GM18505 (cell line): Measurements from ENCODE around the gene FLOT2.
"Not testable (repeated sequence)": the region's sequence is repeated elsewhere in the genome, so short reads cannot be mapped to it uniquely, and the experiment has no call there.

Source experiments
- ATAC-seq: cut with Tn5 transposase; IDR thresholded peaks from one replicate; pipeline ENCODE4 v1.9.1; 2021; ENCODE audit not compliant: unreplicated experiment
- POLR2A ChIP-seq: IDR thresholded peaks from 4 replicates; pipeline ENCODE4 v1.6.1; 2011; ENCODE audit warnings: borderline replicate concordance; ENCODE audit not compliant: insufficient read depth, insufficient read length; ENCODE audit errors: extremely low read depth

The FLOT2 gene

GRCh38 chr17:28853295-28853694, 44.2 kb downstream of the FLOT2 start:
- no peak for TF ChIP-seq POLR2A
- no peak for ATAC-seq

- ATAC-seq: no peak
- no peak for TF ChIP-seq POLR2A
Measured at GRCh38 chr17:28849281-28849680, 48.3 kb downstream of the FLOT2 start.

GRCh38 chr17:28848667-28849066, 48.9 kb downstream of the FLOT2 start:
- not testable (repeated sequence) for ATAC-seq

GRCh38 chr17:28846699-28847098, 50.8 kb downstream of the FLOT2 start:
- not testable (repeated sequence) for ATAC-seq

- no peak for TF ChIP-seq POLR2A
- ATAC-seq: no peak
Measured at GRCh38 chr17:28846231-28846630, 51.3 kb downstream of the FLOT2 start.

GRCh38 chr17:28843816-28844148, 53.8 kb downstream of the FLOT2 start:
- no peak for ATAC-seq
- no peak for TF ChIP-seq POLR2A

GRCh38 chr17:28842282-28843012, 55.1 kb downstream of the FLOT2 start, which contains the start of gene FAM222B:
Gene FAM222B, minus strand, starts transcription at chr17:28842790. Its CDS starts 76,123 bp downstream, at chr17:28766667.
- TF ChIP-seq POLR2A: peak; percentile 76
- peak; percentile 87 for ATAC-seq

GRCh38 chr17:28841901-28842281, 55.6 kb downstream of the FLOT2 start:
- no peak for TF ChIP-seq POLR2A
- ATAC-seq: no peak

- TF ChIP-seq POLR2A: no peak
- ATAC-seq: no peak
Measured at GRCh38 chr17:28839221-28839620, 58.3 kb downstream of the FLOT2 start.

- ATAC-seq: not testable (repeated sequence)
Measured at GRCh38 chr17:28836541-28836940, 61.0 kb downstream of the FLOT2 start.

- TF ChIP-seq POLR2A: no peak
- ATAC-seq: no peak
Measured at GRCh38 chr17:28834420-28834819, 63.1 kb downstream of the FLOT2 start.
